Activated CD4-positive, alpha-beta T cell treated with anti-CD3 and anti-CD28 coated beads, Interleukin-2, Interleukin-6, amounts not matched to agents 100 ng/mL and 50 ng/mL, durations not matched to agents 16 hours and 8 hours (primary cell): ENCODE measurements around the gene CCDC15.

Source experiments
- DNase-seq: peaks from one replicate; pipeline ENCODE4 v3.0.0-alpha.2; 2020

The CCDC15 gene, protein sequence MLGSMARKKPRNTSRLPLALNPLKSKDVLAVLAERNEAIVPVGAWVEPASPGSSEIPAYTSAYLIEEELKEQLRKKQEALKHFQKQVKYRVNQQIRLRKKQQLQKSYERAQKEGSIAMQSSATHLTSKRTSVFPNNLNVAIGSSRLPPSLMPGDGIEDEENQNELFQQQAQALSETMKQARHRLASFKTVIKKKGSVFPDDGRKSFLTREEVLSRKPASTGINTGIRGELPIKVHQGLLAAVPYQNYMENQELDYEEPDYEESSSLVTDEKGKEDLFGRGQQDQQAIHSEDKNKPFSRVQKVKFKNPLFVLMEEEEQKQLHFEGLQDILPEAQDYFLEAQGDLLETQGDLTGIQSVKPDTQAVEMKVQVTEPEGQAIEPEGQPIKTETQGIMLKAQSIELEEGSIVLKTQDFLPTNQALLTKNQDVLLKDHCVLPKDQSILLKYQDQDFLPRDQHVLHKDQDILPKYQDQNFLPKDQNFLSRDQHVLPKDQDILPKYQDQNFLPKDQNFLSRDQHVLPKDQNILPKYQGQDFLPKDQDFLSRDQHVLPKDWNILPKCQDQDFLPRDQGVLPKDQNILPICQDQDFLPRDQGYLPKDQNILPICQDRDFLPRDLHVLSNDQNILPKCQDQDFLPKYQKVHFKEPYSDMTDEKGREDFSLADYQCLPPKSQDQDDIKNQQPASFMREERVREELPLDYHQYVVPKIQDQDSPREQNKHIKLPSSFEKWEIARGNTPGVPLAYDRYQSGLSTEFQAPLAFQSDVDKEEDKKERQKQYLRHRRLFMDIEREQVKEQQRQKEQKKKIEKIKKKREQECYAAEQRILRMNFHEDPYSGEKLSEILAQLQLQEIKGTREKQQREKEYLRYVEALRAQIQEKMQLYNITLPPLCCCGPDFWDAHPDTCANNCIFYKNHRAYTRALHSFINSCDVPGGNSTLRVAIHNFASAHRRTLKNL

GRCh38 chr11:124953753-124954589, at the start of gene CCDC15:
Gene CCDC15 (plus strand): TSS chr11:124954202. CDS start chr11:124954733, 531 bp downstream.
- peak; percentile 97 for DNase-seq

GRCh38 chr11:124915541-124916369, 38.2 kb upstream of the CCDC15 start:
- no peak for DNase-seq

- no peak for DNase-seq
Observed at GRCh38 chr11:124916370-124916710, 37.7 kb upstream of the CCDC15 start.

DNA sequence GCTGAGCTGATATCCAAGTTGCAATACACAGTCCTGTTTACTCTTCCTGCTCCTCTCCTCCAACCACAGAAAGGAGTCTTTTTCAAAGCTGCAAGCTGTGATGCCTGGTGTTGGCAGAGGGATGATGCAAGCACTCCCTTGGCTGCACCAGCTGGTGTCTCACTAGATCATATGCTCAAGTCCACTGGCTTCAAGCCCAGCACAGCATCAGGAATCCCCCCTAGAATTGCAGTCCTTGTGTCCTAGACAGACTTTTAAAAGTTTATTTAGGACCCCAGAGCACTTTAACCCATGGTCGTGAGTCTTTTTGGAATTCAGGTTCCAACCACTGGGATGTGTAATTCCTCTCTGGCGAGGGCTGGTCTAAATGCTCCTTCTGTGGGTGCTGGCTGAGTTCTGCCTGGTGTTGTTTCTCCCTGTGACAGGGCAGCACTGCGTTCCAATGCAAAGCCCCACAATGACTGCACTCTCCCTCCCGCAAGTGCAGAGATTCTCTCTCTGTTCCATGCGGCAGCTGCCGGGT, 36.8 kb upstream of the CCDC15 start:
- no peak for DNase-seq

- no peak for DNase-seq
Observed at GRCh38 chr11:124918950-124919349, 35.1 kb upstream of the CCDC15 start, which contains the start of gene HEPN1. Gene HEPN1 (plus strand): TSS chr11:124919250.

DNA sequence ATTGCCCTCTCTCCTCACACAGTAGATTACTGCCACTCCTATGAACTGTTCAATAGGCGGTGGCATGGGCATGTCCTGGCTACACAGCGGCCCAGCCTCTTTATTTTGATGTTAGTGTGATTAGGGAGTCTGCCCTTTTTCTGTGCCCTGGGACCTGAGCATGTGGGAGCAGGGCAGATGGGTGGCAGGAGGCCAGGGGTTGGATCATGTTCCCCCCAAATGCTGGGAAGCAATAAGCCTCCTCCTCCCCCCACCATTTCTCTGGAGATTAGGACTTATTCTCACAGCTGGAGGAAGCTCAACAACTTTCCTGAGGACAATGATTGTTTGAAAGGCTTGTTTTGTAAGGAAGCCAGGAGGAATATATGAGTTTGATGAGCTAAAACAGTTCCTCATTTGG, 34.1 kb upstream of the CCDC15 start:
- DNase-seq = no peak

- DNase-seq = no peak
Observed at GRCh38 chr11:124920356-124920755, 33.6 kb upstream of the CCDC15 start.

DNA sequence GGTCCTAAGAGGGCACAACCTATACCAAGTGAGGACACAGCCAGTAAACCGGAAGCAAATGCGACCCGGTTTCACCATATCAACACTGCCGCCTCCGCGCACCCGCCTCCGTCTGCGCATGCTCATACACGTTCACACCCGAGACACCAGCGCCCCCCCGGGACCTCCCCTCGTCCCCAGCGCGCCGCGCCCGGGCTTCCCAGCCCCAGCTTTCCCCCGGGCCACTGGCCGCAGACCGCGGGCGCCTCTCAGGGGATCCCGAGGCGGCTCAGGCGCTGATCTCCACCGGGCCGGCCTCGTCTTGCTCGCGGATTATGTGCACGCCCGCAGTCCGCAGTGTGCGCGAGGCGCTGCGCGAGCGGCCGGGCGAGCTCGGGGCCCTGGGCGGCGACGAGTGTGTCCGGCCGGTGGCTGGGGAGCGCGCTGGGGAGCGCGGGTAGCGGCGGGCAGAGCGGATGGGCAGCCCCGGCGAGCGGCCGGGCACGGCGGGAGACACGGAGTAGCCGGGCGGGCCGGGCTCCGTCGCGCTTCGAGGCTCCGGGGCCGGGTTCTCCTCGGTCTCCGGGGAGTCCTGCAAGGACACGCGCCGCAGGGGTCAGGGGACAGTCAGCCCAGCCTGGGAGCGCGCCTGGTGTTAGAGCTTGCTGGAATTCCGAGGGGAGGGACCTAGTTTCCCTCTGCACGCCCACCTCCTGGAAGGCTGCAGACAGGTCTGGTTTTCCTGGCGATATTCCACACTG, 33.0 kb upstream of the CCDC15 start:
- DNase-seq = peak; percentile 73

DNA sequence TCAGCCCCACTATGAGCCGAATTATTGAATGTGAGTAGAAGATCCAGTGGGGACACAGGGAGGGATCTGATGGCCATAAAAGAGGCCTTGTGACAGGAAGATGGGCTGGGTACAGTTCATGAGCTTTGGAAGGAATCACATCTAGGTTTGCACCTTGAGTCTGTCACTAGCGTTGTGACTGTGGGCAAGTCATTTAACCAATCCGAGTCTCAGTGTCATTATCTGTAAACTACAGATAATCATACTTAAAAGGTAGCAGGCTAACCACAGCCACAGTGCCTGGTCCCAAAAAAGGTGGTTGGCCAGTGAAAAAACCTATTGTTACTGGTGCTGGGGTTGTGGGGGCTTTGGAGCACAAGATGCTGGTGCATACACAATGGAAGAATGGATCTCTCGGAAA, 31.2 kb upstream of the CCDC15 start:
- DNase-seq = no peak

DNA sequence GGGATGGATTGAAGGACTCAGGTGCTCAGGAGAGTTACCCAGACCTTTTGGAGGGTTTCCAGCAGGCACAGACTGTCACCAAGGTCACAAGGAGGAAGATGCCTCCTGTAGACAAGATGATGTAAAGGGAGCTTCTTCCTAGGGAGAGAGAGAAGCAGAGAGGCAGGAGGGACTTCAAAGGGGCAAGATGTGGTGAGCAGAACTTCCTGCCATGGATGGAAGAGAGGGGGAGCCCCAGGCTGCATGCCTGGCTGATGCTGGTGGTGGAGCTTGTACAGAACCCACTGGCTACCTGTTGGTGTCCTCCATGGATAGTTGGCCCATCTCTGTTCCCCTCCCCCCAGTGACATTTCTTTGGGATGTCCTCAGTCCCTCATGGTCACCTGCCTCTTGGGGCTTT, 30.7 kb upstream of the CCDC15 start:
- DNase-seq = no peak

DNA sequence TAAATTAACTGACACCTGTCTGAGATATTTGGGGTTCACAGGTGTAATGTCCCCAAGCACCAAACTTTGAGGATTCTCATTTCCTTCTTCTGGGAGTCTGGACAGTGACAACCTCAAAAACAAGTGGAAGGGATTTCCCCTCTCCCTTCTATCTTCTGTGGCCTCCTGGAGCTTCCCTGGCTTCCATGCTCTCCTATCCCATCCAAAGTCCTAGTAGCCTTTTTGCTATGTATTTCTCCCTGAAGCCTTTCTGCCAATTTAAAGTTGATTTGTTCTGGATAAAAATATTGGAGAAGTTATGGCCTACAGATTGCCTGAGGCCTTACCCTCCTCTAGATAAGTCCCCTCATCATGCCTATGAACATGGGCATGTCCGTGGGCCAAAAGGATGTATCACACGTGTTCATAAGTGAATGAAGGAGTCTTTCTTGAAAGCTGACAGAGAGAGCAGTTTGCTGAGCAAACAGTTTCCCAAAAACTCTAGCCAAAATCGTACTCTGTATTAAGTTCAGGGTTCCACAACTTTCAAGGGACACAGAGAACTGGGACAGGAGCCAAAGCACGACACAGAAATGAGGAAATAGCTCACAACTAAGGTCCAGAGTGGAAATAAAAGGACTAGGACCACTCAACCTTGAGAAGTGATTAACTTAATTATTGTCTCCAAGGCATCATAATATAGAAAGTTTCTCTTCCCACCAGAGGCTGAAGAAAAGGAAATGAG, 24.9 kb upstream of the CCDC15 start:
- no peak for DNase-seq

- DNase-seq = no peak
Observed at GRCh38 chr11:124930799-124931198, 23.2 kb upstream of the CCDC15 start.

GRCh38 chr11:124934862-124935547, 19.0 kb upstream of the CCDC15 start:
- DNase-seq = no peak

- no peak for DNase-seq
Observed at GRCh38 chr11:124935548-124936514, 18.2 kb upstream of the CCDC15 start, which contains the start of gene HEPACAM. Gene HEPACAM (minus strand): TSS chr11:124936047. CDS start chr11:124936006, 41 bp downstream.

GRCh38 chr11:124937336-124937935, 16.6 kb upstream of the CCDC15 start:
- DNase-seq = no peak

DNA sequence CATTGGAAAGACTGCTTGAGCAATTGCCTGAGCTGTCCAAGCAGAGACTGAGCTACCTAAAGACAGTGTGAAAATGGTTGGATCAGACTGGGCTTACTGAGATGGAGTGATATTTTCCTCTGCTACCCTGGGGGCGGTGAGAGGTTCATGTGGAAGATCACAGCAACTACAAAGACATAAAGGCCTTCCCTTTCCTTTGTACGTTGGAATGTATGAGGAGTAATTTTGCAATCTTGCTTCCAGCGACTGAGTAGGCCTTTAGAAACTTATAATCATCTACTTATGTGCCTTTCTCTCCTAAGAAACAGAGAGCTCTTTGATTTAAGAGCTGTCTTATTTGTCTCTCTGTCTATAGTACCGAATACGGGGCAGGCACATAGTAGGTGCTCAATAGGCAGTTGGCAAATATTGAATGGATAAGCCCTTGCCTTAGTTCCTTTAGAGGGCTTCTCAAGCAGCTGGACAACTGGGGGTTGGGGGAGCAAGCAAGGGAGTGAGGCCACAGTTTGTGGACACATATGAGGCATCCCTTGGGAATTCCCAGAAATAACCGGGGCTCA, 15.7 kb upstream of the CCDC15 start:
- no peak for DNase-seq

GRCh38 chr11:124938970-124939369, 15.0 kb upstream of the CCDC15 start:
- DNase-seq = no peak
